ENCODE data around the gene PPIA.

Gene PPIA

GRCh38 chr7:44748045-44748947, 48.2 kb upstream of the PPIA start, which contains the start of gene ZMIZ2:
TSS of gene ZMIZ2 (plus strand) at chr7:44748847. CDS start at chr7:44756250, 7,403 bp downstream.
- no peak for TF ChIP-seq ZNF565 (CRISPR knock-in tag; conservative IDR thresholded peaks at IDR 0.05; ENCODE audit: low read depth)
- TF ChIP-seq CREB5 (CRISPR knock-in tag; IDR thresholded peaks at IDR 0.05; ENCODE audit: low read depth): no peak
- TF ChIP-seq ZNF8 (CRISPR knock-in tag; IDR thresholded peaks at IDR 0.05): no peak
- TF ChIP-seq BACH2 (CRISPR knock-in tag; IDR thresholded peaks at IDR 0.05; ENCODE audit: borderline replicate concordance): no peak
- TF ChIP-seq PPARA (CRISPR knock-in tag; IDR thresholded peaks at IDR 0.05; ENCODE audit: borderline replicate concordance): no peak
- TF ChIP-seq CSDC2 (CRISPR knock-in tag; IDR thresholded peaks at IDR 0.05): no peak
- no peak for TF ChIP-seq ZFP3 (CRISPR knock-in tag; IDR thresholded peaks at IDR 0.05)
- TF ChIP-seq PATZ1 (CRISPR knock-in tag; IDR thresholded peaks at IDR 0.05; ENCODE audit: borderline replicate concordance): no peak; the same call in 1 of the 2 replicates
- no peak for TF ChIP-seq ZNF70 (CRISPR knock-in tag; IDR thresholded peaks at IDR 0.05)
- no peak for TF ChIP-seq RARB (CRISPR knock-in tag; IDR thresholded peaks at IDR 0.05)
- peak; percentile 91 for ATAC-seq

- no peak for ATAC-seq
- TF ChIP-seq BACH2 (CRISPR knock-in tag; IDR thresholded peaks at IDR 0.05; ENCODE audit: borderline replicate concordance): no peak
- TF ChIP-seq PATZ1 (CRISPR knock-in tag; IDR thresholded peaks at IDR 0.05; ENCODE audit: borderline replicate concordance): no peak
- TF ChIP-seq SNAI2 (CRISPR knock-in tag; IDR thresholded peaks at IDR 0.05): peak; percentile 48; the same call in 1 of the 2 replicates
- TF ChIP-seq ARNTL (CRISPR knock-in tag; IDR thresholded peaks at IDR 0.05; ENCODE audit: borderline replicate concordance, low read depth): no peak
- TF ChIP-seq PPARA (CRISPR knock-in tag; IDR thresholded peaks at IDR 0.05; ENCODE audit: borderline replicate concordance): no peak
- 0 out of 2 replicates have a peak, but pooled peaks have one; percentile 12 for TF ChIP-seq ZNF565 (CRISPR knock-in tag; conservative IDR thresholded peaks at IDR 0.05; ENCODE audit: low read depth)
- no peak for TF ChIP-seq CSRNP3 (CRISPR knock-in tag; IDR thresholded peaks at IDR 0.05)
These were observed 47.3 kb upstream of the PPIA start for GRCh38 chr7:44748948-44749731.

- ATAC-seq: no peak
- TF ChIP-seq CSRNP3 (CRISPR knock-in tag; IDR thresholded peaks at IDR 0.05): no peak
- no peak for TF ChIP-seq SNAI2 (CRISPR knock-in tag; IDR thresholded peaks at IDR 0.05)
- no peak for TF ChIP-seq PATZ1 (CRISPR knock-in tag; IDR thresholded peaks at IDR 0.05; ENCODE audit: borderline replicate concordance)
- no peak for TF ChIP-seq ZNF8 (CRISPR knock-in tag; IDR thresholded peaks at IDR 0.05)
- no peak for TF ChIP-seq RARB (CRISPR knock-in tag; IDR thresholded peaks at IDR 0.05)
- TF ChIP-seq CREB5 (CRISPR knock-in tag; IDR thresholded peaks at IDR 0.05; ENCODE audit: low read depth): no peak
- no peak for TF ChIP-seq ZFP30 (CRISPR knock-in tag; IDR thresholded peaks at IDR 0.05)
- TF ChIP-seq CSDC2 (CRISPR knock-in tag; IDR thresholded peaks at IDR 0.05): no peak
- TF ChIP-seq POU6F1 (CRISPR knock-in tag; IDR thresholded peaks at IDR 0.05; ENCODE audit: borderline replicate concordance, low read depth): no peak
- TF ChIP-seq BACH2 (CRISPR knock-in tag; IDR thresholded peaks at IDR 0.05; ENCODE audit: borderline replicate concordance): no peak
- no peak for TF ChIP-seq ZFP3 (CRISPR knock-in tag; IDR thresholded peaks at IDR 0.05)
- no peak for TF ChIP-seq ISL1 (CRISPR knock-in tag; IDR thresholded peaks at IDR 0.05)
- no peak for TF ChIP-seq ZC3H10 (CRISPR knock-in tag; IDR thresholded peaks at IDR 0.05)
These were observed 46.5 kb upstream of the PPIA start for GRCh38 chr7:44749992-44750391.
